HG03135 (cell line): ENCODE measurements around the gene SCN5A.

Experiments used
- ATAC-seq: cut with Tn5 transposase; IDR thresholded peaks from one replicate; pipeline ENCODE4 v1.9.1; 2021; ENCODE audit warnings: mild to moderate bottlenecking, moderate library complexity; ENCODE audit not compliant: unreplicated experiment

Gene SCN5A

GRCh38 chr3:38649500-38650247 is at the start of gene SCN5A:
Gene SCN5A (minus strand): TSS chr3:38649687. CDS start chr3:38633307, 16,380 bp downstream.
- ATAC-seq = no peak

- no peak for ATAC-seq
Observed at GRCh38 chr3:38698760-38699159, 49.3 kb upstream of the SCN5A start.

- no peak for ATAC-seq
Observed at GRCh38 chr3:38698061-38698460, 48.6 kb upstream of the SCN5A start.

- no peak for ATAC-seq
Observed at GRCh38 chr3:38696034-38696433, 46.5 kb upstream of the SCN5A start.

GRCh38 chr3:38690185-38690584 is 40.7 kb upstream of the SCN5A start:
- no peak for ATAC-seq

- ATAC-seq = no peak
Observed at GRCh38 chr3:38689774-38690173, 40.3 kb upstream of the SCN5A start.

GRCh38 chr3:38689346-38689745 is 39.9 kb upstream of the SCN5A start:
- no peak for ATAC-seq

GRCh38 chr3:38687321-38687720 is 37.8 kb upstream of the SCN5A start:
- ATAC-seq = no peak

- ATAC-seq = no peak
Observed at GRCh38 chr3:38684546-38684945, 35.1 kb upstream of the SCN5A start.

- no peak for ATAC-seq
Observed at GRCh38 chr3:38669668-38670067, 20.2 kb upstream of the SCN5A start.

- no peak for ATAC-seq
Observed at GRCh38 chr3:38662544-38662943, 13.1 kb upstream of the SCN5A start.

GRCh38 chr3:38658841-38659240 is 9.4 kb upstream of the SCN5A start:
- no peak for ATAC-seq

GRCh38 chr3:38657369-38657768 is 7.9 kb upstream of the SCN5A start:
- no peak for ATAC-seq

GRCh38 chr3:38655708-38656300 is 6.3 kb upstream of the SCN5A start:
- no peak for ATAC-seq

GRCh38 chr3:38653685-38654537 is 4.4 kb upstream of the SCN5A start:
- no peak for ATAC-seq

- no peak for ATAC-seq
Observed at GRCh38 chr3:38652934-38653333, 3.4 kb upstream of the SCN5A start.

- ATAC-seq = peak; percentile 51
Observed at GRCh38 chr3:38651153-38651789, 1.8 kb upstream of the SCN5A start.

- ATAC-seq = no peak
Observed at GRCh38 chr3:38650248-38650951, 913 bp upstream of the SCN5A start.

GRCh38 chr3:38648659-38649499 is 608 bp downstream of the SCN5A start:
- ATAC-seq = no peak
